PC-3 (cell line): Measurements from ENCODE around the gene ALOX15B.

Source experiments
- EZH2 ChIP-seq: fragments of 300-600 bp; sonication (generic); IDR thresholded peaks from one replicate; pipeline ENCODE4 v1.6.1; 2017; ENCODE audit warnings: antibody characterized with exemption, mild to moderate bottlenecking, low read length; ENCODE audit not compliant: unreplicated experiment
- TF ChIP-seq, protein P1 (sequence below): fragments of 300-600 bp; sonication (generic); conservative IDR thresholded peaks from 2 replicates; pipeline ENCODE4 v1.5.1; 2017; ENCODE audit warnings: antibody characterized with exemption, low read depth, mild to moderate bottlenecking, low read length

DNA sequence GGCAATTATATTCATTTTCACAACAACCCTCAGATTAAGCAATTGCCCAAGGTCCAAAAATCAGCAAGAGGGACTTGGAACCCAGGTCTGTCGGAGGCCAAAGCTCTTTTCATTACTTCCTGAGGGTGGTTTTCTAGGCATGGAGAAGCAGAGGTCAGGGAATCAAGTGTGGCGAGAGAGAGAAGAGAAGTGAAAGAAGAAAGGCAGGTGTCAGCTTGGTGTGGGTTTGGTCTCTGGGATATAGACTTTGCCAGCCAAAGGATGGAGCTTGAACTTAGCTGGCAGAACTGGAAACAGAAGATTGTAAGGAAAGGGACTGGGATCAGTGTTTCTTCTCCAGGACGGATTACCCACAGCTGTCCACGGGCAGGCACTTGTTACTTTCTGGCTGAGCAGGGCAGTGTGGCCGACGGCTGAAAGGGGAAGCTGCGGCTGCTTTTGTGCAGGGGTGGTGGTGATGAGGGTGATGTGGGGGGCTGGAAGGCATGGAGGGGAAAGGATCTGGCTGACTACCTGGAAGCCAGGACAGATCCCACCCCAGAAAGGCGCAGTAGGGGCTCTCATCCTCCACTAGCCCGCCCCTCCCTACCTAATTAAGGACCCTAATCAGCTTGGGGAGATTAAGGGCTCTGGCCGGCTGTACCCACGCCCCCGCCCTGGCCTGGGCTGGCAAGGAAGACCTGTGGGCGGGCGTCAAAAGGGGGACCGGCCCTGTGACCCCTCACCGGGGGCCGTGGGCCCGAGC is 36.7 kb upstream of the ALOX15B start, which contains the start of gene GUCY2D:
- TF ChIP-seq, protein P1, sequence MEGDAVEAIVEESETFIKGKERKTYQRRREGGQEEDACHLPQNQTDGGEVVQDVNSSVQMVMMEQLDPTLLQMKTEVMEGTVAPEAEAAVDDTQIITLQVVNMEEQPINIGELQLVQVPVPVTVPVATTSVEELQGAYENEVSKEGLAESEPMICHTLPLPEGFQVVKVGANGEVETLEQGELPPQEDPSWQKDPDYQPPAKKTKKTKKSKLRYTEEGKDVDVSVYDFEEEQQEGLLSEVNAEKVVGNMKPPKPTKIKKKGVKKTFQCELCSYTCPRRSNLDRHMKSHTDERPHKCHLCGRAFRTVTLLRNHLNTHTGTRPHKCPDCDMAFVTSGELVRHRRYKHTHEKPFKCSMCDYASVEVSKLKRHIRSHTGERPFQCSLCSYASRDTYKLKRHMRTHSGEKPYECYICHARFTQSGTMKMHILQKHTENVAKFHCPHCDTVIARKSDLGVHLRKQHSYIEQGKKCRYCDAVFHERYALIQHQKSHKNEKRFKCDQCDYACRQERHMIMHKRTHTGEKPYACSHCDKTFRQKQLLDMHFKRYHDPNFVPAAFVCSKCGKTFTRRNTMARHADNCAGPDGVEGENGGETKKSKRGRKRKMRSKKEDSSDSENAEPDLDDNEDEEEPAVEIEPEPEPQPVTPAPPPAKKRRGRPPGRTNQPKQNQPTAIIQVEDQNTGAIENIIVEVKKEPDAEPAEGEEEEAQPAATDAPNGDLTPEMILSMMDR, result no peak
- TF ChIP-seq EZH2, result no peak
